ENCODE results near the gene GIPC2. TPM values are rescaled to one million over a fixed set of nuclear protein-coding genes. Genes with fewer than 3 reads are reported as not detected.

GIPC2 gene
- total RNA-seq, 4 donors from 2014 or later: 14.2 to 40.1 (median 24.1) TPM

GRCh38 chr1:78073441-78073840, 27.7 kb downstream of the GIPC2 start:
- no peak for DNase-seq
- no peak for TF ChIP-seq CTCF (IDR thresholded peaks at IDR 0.05)
- no peak for TF ChIP-seq EP300 (IDR thresholded peaks at IDR 0.05; ENCODE audit: low read depth)
- no peak for TF ChIP-seq POLR2A (IDR thresholded peaks at IDR 0.05)
- TF ChIP-seq POLR2AphosphoS5 (IDR thresholded peaks at IDR 0.05): no peak
- H3K4me1 ChIP-seq: peaks cover 0 to 13% (median 9%) of the 10 kb centered on the region in 4 donors
- no peak overlapping the region for H3K4me3 ChIP-seq
- no peak overlapping the region for H3K27ac ChIP-seq
- no peaks in the 10 kb centered on the region for H3K27me3 ChIP-seq
- no peaks in the 10 kb centered on the region for H3K36me3 ChIP-seq
- in situ Hi-C loops (cut with MboI; ENCODE audit: low pct_ligation_motif_present in 1 of 4, low pct_unique_long_range_greater_than_20kb in 1 of 4, low sequenced_read_pairs in 3 of 4): no loop called here
- 74 to 100% methylated on average over 1 of the region's 1 CpG for WGBS, 2 donors (ENCODE audit: low coverage in 1 of 2)
- H3K9me3 ChIP-seq: no peaks in the 10 kb centered on the region
- intact Hi-C loops (cut with DNase I; ENCODE audit: low total_unique reads): no loop called here

GRCh38 chr1:78075621-78076020, 29.9 kb downstream of the GIPC2 start:
- Histone ChIP-seq H3K36me3 (no peaks in the 10 kb centered on the region), H3K9me3 (no peaks in the 10 kb centered on the region), H3K27me3 (no peaks in the 10 kb centered on the region), H3K4me1 (peaks cover 0 to 12% (median 7%) of the 10 kb centered on the region in 4 donors), H3K27ac (no peak overlapping the region), H3K4me3 (no peak overlapping the region)
- WGBS, 2 donors (ENCODE audit: low coverage in 1 of 2): 57 to 83% methylated on average over 1 to 3 of the region's 3 CpGs
- intact Hi-C loops (cut with DNase I; ENCODE audit: low total_unique reads) (no loop called here), in situ Hi-C loops (cut with MboI; ENCODE audit: low pct_ligation_motif_present in 1 of 4, low pct_unique_long_range_greater_than_20kb in 1 of 4, low sequenced_read_pairs in 3 of 4) (no loop called here)
- TF ChIP-seq CTCF (IDR thresholded peaks at IDR 0.05) (no peak), EP300 (IDR thresholded peaks at IDR 0.05; ENCODE audit: low read depth) (no peak), POLR2AphosphoS5 (IDR thresholded peaks at IDR 0.05) (no peak), POLR2A (IDR thresholded peaks at IDR 0.05) (no peak)
- DNase-seq: no peak

- Histone ChIP-seq H3K27ac (no peak overlapping the region), H3K36me3 (no peaks in the 10 kb centered on the region), H3K9me3 (no peaks in the 10 kb centered on the region), H3K4me3 (no peak overlapping the region), H3K4me1 (peaks cover 0 to 7% (median 2%) of the 10 kb centered on the region in 4 donors), H3K27me3 (no peaks in the 10 kb centered on the region)
- no peak for DNase-seq
- 78 to 79% methylated on average over 3 of the region's 3 CpGs for WGBS, 2 donors (ENCODE audit: low coverage in 1 of 2)
- TF ChIP-seq POLR2A (IDR thresholded peaks at IDR 0.05): no peak
- TF ChIP-seq CTCF (IDR thresholded peaks at IDR 0.05): no peak
- TF ChIP-seq POLR2AphosphoS5 (IDR thresholded peaks at IDR 0.05): no peak
- TF ChIP-seq EP300 (IDR thresholded peaks at IDR 0.05; ENCODE audit: low read depth): no peak
- intact Hi-C loops (cut with DNase I; ENCODE audit: low total_unique reads): no loop called here
- in situ Hi-C loops (cut with MboI; ENCODE audit: low pct_ligation_motif_present in 1 of 4, low pct_unique_long_range_greater_than_20kb in 1 of 4, low sequenced_read_pairs in 3 of 4): no loop called here
These were observed 32.6 kb downstream of the GIPC2 start for GRCh38 chr1:78078358-78078757.

- no peak for DNase-seq
- WGBS, 2 donors (ENCODE audit: low coverage in 1 of 2): 89 to 100% methylated on average over 1 to 2 of the region's 2 CpGs
- Histone ChIP-seq H3K27me3 (no peaks in the 10 kb centered on the region), H3K36me3 (no peaks in the 10 kb centered on the region), H3K27ac (no peak overlapping the region), H3K4me3 (no peak overlapping the region), H3K4me1 (peaks cover 0 to 7% (median 2%) of the 10 kb centered on the region in 4 donors), H3K9me3 (no peaks in the 10 kb centered on the region)
- in situ Hi-C loops (cut with MboI; ENCODE audit: low pct_ligation_motif_present in 1 of 4, low pct_unique_long_range_greater_than_20kb in 1 of 4, low sequenced_read_pairs in 3 of 4) (no loop called here), intact Hi-C loops (cut with DNase I; ENCODE audit: low total_unique reads) (no loop called here)
- no peak for TF ChIP-seq EP300 (IDR thresholded peaks at IDR 0.05; ENCODE audit: low read depth)
- no peak for TF ChIP-seq POLR2AphosphoS5 (IDR thresholded peaks at IDR 0.05)
- TF ChIP-seq POLR2A (IDR thresholded peaks at IDR 0.05): no peak
- TF ChIP-seq CTCF (IDR thresholded peaks at IDR 0.05): no peak
These were observed 33.8 kb downstream of the GIPC2 start for GRCh38 chr1:78079580-78079979.
